HEK293 (cell line): ENCODE data around the gene DNMT3L.
"Not testable (repeated sequence)": the region's sequence is repeated elsewhere in the genome, so short reads cannot be mapped to it uniquely, and the experiment has no call there.

Experiments used
- BCL11A ChIP-seq: fragments of 450-650 bp; formaldehyde crosslinking; IDR thresholded peaks from 2 replicates; pipeline ENCODE4 v1.5.1; 2016; ENCODE audit warnings: low read depth, missing biosample characterization, missing genetic modification characterization
- EGR2 ChIP-seq: fragments of 450-650 bp; formaldehyde crosslinking; IDR thresholded peaks from 2 replicates; pipeline ENCODE4 v1.5.1; 2016; ENCODE audit warnings: low read depth, missing biosample characterization, missing genetic modification characterization
- GLIS1 ChIP-seq: fragments of 450-650 bp; formaldehyde crosslinking; IDR thresholded peaks from 2 replicates; pipeline ENCODE4 v1.5.1; 2016; ENCODE audit warnings: missing biosample characterization, missing genetic modification characterization
- MYNN ChIP-seq: fragments of 450-650 bp; formaldehyde crosslinking; IDR thresholded peaks from 2 replicates; pipeline ENCODE4 v1.5.1; 2016; ENCODE audit warnings: missing biosample characterization, missing genetic modification characterization, borderline replicate concordance
- ZNF140 ChIP-seq: fragments of 450-650 bp; formaldehyde crosslinking; IDR thresholded peaks from 2 replicates; pipeline ENCODE4 v1.5.1; 2016; ENCODE audit warnings: missing biosample characterization, missing genetic modification characterization
- ZNF175 ChIP-seq: fragments of 450-650 bp; formaldehyde crosslinking; IDR thresholded peaks from 2 replicates; pipeline ENCODE4 v1.5.1; 2016; ENCODE audit warnings: missing biosample characterization, missing genetic modification characterization
- ZNF202 ChIP-seq: fragments of 450-650 bp; formaldehyde crosslinking; IDR thresholded peaks from 2 replicates; pipeline ENCODE4 v1.5.1; 2016; ENCODE audit warnings: missing biosample characterization, missing genetic modification characterization, borderline replicate concordance
- ZNF423 ChIP-seq: fragments of 450-650 bp; formaldehyde crosslinking; IDR thresholded peaks from 2 replicates; pipeline ENCODE4 v1.5.1; 2016; ENCODE audit warnings: missing biosample characterization, missing genetic modification characterization
- ZNF433 ChIP-seq: fragments of 450-650 bp; formaldehyde crosslinking; IDR thresholded peaks from 2 replicates; pipeline ENCODE4 v1.5.1; 2016; ENCODE audit warnings: missing biosample characterization, missing genetic modification characterization, low read depth
- ZNF530 ChIP-seq: fragments of 450-650 bp; formaldehyde crosslinking; IDR thresholded peaks from 2 replicates; pipeline ENCODE4 v1.5.1; 2016; ENCODE audit warnings: low read depth, missing biosample characterization, missing genetic modification characterization
- TF ChIP-seq, protein P1 (sequence below): fragments of 450-650 bp; formaldehyde crosslinking; IDR thresholded peaks from 2 replicates; pipeline ENCODE4 v1.5.1; 2016; ENCODE audit warnings: missing biosample characterization, missing genetic modification characterization

DNA sequence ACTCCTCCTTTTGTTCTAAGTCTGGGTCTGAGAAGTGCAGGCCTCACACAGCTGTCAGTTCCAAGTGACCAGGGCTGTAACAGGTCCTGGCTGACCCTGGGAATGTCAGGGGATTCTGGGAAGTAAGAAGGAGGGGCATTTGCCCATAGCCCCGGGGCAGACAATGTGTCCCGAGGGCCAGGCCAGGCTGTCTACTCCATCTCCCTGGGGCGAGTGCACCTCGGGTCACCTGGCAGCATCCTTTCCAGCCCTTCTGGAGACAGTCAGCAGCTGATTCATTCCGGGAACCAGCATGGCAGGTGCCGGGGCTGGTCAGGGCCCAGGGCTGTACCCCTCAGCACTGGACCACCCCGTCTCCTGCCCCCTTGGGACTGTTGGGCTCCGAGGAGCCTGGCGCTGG lies 34.1 kb downstream of the DNMT3L start:
- TF ChIP-seq, protein P1, sequence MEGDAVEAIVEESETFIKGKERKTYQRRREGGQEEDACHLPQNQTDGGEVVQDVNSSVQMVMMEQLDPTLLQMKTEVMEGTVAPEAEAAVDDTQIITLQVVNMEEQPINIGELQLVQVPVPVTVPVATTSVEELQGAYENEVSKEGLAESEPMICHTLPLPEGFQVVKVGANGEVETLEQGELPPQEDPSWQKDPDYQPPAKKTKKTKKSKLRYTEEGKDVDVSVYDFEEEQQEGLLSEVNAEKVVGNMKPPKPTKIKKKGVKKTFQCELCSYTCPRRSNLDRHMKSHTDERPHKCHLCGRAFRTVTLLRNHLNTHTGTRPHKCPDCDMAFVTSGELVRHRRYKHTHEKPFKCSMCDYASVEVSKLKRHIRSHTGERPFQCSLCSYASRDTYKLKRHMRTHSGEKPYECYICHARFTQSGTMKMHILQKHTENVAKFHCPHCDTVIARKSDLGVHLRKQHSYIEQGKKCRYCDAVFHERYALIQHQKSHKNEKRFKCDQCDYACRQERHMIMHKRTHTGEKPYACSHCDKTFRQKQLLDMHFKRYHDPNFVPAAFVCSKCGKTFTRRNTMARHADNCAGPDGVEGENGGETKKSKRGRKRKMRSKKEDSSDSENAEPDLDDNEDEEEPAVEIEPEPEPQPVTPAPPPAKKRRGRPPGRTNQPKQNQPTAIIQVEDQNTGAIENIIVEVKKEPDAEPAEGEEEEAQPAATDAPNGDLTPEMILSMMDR, result not testable (repeated sequence)
- not testable (repeated sequence) for TF ChIP-seq ZNF140 (tag by site-specific recombination); ZNF423 (tag by site-specific recombination); ZNF530 (tag by site-specific recombination); GLIS1 (tag by site-specific recombination); MYNN (tag by site-specific recombination); ZNF202 (tag by site-specific recombination); BCL11A (tag by site-specific recombination); EGR2 (tag by site-specific recombination); ZNF433 (tag by site-specific recombination); ZNF175
